H1 (cell line): ENCODE measurements around the gene NTPCR. TPM values are rescaled to one million over a fixed set of nuclear protein-coding genes. Genes with fewer than 3 reads are reported as not detected.

Source experiments
- ATF2 ChIP-seq: IDR thresholded peaks from 2 replicates; pipeline ENCODE4 v1.6.1; 2012; ENCODE audit warnings: low read length, inconsistent platforms
- CHD7 ChIP-seq: fragments of 300-600 bp; sonication (generic); IDR thresholded peaks from 2 replicates; pipeline ENCODE4 v1.7.1; 2012; ENCODE audit warnings: low read length, moderate library complexity, mild to moderate bottlenecking, inconsistent platforms; ENCODE audit not compliant: insufficient replicate concordance
- CREB1 ChIP-seq: IDR thresholded peaks from 2 replicates; pipeline ENCODE4 v1.6.1; 2012; ENCODE audit warnings: inconsistent platforms
- RBBP5 ChIP-seq: IDR thresholded peaks from 2 replicates; pipeline ENCODE4 v1.7.1; 2012; ENCODE audit warnings: low read depth, mild to moderate bottlenecking, inconsistent platforms, low read length, moderate library complexity, borderline replicate concordance
- polyA plus RNA-seq, 7 experiments: library from polyadenylated mRNA; depleted of rRNA in 3 of 7; stranded (reverse) in 5 of 7; unstranded in 2 of 7; fragments of >200 nt in 5 of 7; fragments of 200-250 nt in 2 of 7; gene quantifications; 1 replicate in 5 of 7; 2 replicates in 1 of 7; 4 replicates in 1 of 7; pipeline versions ENCODE4 v1.2.1 to v1.2.3, GENCODE V29; 2011 to 2013; ENCODE audit warnings: missing spikeins in 2 of 7, mixed read lengths in 2 of 7
- total RNA-seq: library from RNA; stranded (reverse); fragmentation: NEBNext Ultra II Directional; extraction: Animal tissue kit (Norgen Biotek cat#: 25700); gene quantifications from 2 replicates; pipeline ENCODE4 v1.2.1, GENCODE V29; 2021

The NTPCR gene
- total and polyA plus RNA-seq, 2 of the 8 experiments (the other 6 are each of a cell fraction or from before 2014, with no cell fraction given) = 22.6 to 73.1 TPM

- TF ChIP-seq CHD7 (no peak), CREB1 (no peak), RBBP5 (no peak), ATF2 (no peak)
- TF ChIP-seq, all 59 proteins: peak for 0
Measured at GRCh38 chr1:232987046-232987773, 36.8 kb downstream of the NTPCR start (continued).
